LNCAP (cell line): ENCODE results near the gene SLC27A2.

Source experiments
- TF ChIP-seq, protein P1 (sequence below): fragments of 450-650 bp; IDR thresholded peaks from 2 replicates; pipeline ENCODE4 v1.5.1; 2017; ENCODE audit warnings: mild to moderate bottlenecking

SLC27A2 gene

DNA sequence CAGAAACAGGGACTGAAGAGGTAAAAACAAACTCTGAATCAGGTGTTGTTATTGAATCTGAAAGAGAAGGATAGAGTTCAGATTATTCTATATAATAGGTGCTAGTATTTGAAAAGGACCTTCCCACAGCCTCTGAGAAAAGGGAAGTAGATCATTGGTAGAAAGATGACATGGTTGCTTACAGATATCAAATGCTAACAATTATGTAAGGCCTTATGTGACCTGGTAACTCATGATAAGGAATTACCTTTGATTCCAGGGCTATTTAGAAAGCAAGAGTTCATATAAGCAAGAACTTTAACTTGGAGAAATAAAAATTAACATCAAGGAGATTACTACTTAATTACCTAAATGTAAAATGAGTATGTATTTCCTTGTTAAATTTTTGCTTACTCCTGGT is 7.6 kb downstream of the SLC27A2 start:
- TF ChIP-seq, protein P1, sequence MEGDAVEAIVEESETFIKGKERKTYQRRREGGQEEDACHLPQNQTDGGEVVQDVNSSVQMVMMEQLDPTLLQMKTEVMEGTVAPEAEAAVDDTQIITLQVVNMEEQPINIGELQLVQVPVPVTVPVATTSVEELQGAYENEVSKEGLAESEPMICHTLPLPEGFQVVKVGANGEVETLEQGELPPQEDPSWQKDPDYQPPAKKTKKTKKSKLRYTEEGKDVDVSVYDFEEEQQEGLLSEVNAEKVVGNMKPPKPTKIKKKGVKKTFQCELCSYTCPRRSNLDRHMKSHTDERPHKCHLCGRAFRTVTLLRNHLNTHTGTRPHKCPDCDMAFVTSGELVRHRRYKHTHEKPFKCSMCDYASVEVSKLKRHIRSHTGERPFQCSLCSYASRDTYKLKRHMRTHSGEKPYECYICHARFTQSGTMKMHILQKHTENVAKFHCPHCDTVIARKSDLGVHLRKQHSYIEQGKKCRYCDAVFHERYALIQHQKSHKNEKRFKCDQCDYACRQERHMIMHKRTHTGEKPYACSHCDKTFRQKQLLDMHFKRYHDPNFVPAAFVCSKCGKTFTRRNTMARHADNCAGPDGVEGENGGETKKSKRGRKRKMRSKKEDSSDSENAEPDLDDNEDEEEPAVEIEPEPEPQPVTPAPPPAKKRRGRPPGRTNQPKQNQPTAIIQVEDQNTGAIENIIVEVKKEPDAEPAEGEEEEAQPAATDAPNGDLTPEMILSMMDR: no peak

DNA sequence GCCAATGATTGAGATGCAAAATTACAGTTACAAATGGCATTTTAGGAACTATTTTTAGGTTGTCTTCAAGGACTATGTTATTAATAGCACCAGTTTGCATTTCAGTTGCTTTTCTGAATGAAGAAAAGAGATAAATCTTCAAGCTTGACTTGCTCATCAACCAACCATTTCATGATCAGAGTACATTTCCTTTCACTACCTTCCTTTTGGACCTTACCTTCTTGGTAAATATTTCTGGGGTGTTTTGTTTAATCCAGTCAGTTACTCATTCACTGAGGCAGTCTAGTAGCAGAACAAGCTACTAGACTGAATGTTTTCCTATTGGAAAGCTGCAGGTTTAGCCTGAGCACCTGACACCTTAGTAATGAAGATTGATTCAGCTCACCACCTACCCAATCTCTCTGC is 8.2 kb downstream of the SLC27A2 start:
- TF ChIP-seq, protein P1: no peak

DNA sequence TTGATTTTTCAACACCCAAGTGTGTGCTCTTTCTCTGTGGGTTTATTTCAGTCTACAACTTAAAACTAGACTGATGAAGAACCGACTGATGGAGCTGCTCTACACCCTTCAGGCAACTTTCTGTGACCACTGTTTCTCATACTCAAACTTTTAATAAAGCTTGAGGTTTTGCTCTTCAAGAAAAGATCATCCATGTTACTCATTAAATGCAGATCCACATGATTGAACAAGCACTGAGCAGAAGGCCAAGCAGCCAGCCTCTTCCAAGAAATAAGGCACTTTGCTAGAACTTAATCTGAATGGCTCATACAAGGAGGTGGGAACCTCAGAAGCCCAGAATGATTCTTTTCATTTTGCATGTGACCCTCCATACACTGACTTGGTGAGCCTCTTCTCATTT is 8.7 kb downstream of the SLC27A2 start:
- TF ChIP-seq, protein P1: no peak

DNA sequence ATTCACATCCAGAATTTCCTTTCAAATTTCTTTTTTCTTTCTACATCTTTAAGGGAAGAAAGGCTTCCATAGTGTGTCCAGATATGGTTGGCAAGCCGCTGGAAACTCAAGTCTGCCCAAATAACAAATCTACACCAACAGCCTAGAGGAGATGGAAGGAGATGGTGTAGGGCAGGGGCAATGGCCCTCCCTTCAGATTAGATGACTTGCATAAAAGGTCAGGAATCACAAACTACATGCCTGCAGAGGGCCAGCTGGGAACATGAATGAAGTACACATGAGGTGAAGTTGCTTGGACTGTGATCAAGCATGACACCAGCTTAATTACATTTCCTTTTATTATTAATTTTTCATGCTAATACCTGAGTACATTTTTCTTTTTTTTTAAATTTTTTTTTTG is 10.2 kb downstream of the SLC27A2 start:
- TF ChIP-seq, protein P1: no peak

DNA sequence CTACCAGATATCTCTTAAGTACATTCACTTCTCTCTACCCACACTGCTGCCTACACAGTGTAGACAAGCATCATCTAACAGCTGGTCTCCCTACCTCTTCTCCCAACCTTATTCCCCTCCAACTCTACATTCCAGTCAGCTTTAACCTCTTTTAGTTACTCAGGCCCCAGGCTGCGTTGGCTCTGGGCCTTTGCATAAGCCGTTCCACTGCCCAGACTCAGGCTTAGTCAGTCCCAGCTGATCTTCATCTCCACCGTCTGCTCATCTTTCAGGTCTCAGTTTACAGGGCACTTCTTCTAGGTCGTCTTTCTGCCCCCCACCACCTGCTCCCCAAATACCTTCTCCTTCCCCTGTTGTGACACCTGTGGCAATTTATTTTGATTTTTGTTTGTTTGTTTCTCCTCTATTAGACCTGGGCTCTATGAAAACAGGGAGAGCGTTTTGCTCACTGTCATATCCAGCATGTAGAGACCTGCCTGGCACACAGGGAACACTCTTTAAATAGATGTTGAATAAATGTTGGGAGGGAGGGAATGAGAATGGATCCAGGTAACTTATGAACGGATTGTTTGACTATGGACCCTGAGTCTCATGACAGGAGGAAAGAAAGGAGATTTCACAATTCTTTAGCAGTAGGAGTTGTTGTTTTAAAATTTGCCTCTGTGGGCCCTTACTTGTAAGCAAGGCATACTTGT is 11.1 kb downstream of the SLC27A2 start:
- TF ChIP-seq, protein P1: no peak

DNA sequence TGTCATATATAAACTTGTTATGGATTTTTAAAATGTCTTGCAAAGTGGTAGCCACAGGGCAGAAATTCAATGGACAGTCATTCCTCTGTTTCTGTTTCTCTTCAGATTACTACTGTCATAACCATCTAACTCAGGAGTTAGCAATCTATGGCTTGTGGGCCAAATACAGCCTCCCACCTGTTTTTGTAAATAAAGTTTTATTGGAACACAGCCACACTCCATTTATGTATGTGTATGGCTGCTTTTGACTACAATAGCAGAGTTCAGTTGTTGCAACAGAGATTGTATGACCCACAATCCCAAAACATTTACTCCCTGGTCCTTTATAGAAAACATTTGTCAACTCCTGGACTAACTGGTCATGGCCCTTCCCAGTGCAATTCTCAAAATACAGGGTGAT is 20.0 kb downstream of the SLC27A2 start:
- TF ChIP-seq, protein P1: no peak

DNA sequence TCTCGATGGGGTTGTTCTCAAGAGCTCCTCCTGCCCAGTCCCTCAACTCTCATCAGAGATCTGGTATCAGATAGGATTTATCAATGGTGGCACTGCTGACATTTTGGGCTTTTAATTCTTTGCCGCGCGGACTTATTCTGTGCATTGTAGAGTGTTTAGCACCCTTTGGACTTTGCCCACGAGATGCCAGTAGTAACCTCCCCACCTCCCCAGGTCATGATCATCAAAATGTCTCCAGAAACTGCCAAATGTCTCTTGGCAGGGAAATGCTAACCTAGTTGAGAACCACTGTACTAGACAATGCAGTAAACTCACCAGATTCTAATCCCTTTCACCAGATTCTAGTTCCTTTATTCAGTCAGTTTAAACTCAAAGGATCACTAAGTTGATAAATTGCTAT is 24.0 kb downstream of the SLC27A2 start:
- TF ChIP-seq, protein P1: no peak

DNA sequence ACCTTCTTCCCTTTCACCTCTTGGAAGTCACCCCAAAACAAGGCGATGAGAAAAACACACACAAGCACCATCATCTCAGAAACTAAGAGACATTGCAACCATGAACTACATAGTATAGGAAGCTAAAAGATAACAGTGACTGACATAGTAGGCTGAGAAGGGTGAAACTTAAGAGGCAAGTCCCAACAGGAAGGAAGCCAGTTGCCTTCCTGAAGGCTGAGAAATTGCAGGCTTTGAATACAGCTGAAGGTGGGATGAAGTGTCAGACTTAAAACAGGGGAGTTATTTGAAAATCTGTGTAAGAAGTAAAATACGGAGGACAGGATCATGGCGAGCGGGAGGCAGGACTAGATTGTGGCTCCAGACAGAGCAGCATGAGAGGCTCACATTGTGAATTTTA is 27.8 kb downstream of the SLC27A2 start:
- TF ChIP-seq, protein P1: no peak
